PFSK-1 (cell line): ENCODE results near the gene SPRR4. TPM values are rescaled to one million over a fixed set of nuclear protein-coding genes. Genes with fewer than 3 reads are reported as not detected.

Experiments used
- FOXP2 ChIP-seq: optimal IDR thresholded peaks from 2 replicates; pipeline ENCODE3; 2011; ENCODE audit warnings: borderline replicate concordance, control low read depth, inconsistent platforms; ENCODE audit not compliant: insufficient read depth; ENCODE audit errors: extremely low read length, extremely low read depth
- POLR2AphosphoS5 ChIP-seq: IDR thresholded peaks from 2 replicates; pipeline ENCODE4 v1.6.1; 2012; ENCODE audit warnings: low read depth, mild to moderate bottlenecking, control low read depth, low read length, moderate library complexity
- SIN3A ChIP-seq: IDR thresholded peaks from 2 replicates; pipeline ENCODE4 v1.6.1; 2012; ENCODE audit warnings: mild to moderate bottlenecking, low read length, moderate library complexity, borderline replicate concordance; ENCODE audit not compliant: insufficient read depth
- TAF1 ChIP-seq: IDR thresholded peaks from 2 replicates; pipeline ENCODE4 v1.6.1; 2012; ENCODE audit warnings: low read length, control low read depth, borderline replicate concordance; ENCODE audit not compliant: insufficient read depth
- polyA plus RNA-seq: library from polyadenylated mRNA; unstranded; fragments of >200 nt; gene quantifications from one replicate; pipeline ENCODE4 v1.2.1, GENCODE V29; 2012; ENCODE audit warnings: low read depth, missing spikeins; ENCODE audit not compliant: insufficient read length
- TF ChIP-seq, protein P1 (sequence below), 2 experiments: IDR thresholded peaks; 2 replicates each; pipeline versions ENCODE4 v1.6.1 to v1.8.0; 2011 to 2012; ENCODE audit warnings: low read depth in 2 of 2, low read length in 2 of 2, control low read depth in 1 of 2, inconsistent platforms in 1 of 2, mild to moderate bottlenecking in 1 of 2, moderate library complexity in 1 of 2; ENCODE audit not compliant: insufficient read depth in 1 of 2

Gene SPRR4
- polyA plus RNA-seq, result not detected

GRCh38 chr1:152970495-152970894 is at the start of gene SPRR4:
Gene SPRR4, plus strand, starts transcription at chr1:152970648. Its CDS starts 1,243 bp downstream, at chr1:152971891.
- TF ChIP-seq POLR2AphosphoS5, result no peak
- TF ChIP-seq, protein P1, sequence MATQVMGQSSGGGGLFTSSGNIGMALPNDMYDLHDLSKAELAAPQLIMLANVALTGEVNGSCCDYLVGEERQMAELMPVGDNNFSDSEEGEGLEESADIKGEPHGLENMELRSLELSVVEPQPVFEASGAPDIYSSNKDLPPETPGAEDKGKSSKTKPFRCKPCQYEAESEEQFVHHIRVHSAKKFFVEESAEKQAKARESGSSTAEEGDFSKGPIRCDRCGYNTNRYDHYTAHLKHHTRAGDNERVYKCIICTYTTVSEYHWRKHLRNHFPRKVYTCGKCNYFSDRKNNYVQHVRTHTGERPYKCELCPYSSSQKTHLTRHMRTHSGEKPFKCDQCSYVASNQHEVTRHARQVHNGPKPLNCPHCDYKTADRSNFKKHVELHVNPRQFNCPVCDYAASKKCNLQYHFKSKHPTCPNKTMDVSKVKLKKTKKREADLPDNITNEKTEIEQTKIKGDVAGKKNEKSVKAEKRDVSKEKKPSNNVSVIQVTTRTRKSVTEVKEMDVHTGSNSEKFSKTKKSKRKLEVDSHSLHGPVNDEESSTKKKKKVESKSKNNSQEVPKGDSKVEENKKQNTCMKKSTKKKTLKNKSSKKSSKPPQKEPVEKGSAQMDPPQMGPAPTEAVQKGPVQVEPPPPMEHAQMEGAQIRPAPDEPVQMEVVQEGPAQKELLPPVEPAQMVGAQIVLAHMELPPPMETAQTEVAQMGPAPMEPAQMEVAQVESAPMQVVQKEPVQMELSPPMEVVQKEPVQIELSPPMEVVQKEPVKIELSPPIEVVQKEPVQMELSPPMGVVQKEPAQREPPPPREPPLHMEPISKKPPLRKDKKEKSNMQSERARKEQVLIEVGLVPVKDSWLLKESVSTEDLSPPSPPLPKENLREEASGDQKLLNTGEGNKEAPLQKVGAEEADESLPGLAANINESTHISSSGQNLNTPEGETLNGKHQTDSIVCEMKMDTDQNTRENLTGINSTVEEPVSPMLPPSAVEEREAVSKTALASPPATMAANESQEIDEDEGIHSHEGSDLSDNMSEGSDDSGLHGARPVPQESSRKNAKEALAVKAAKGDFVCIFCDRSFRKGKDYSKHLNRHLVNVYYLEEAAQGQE (IDR thresholded peaks at IDR 0.05; ENCODE audit: insufficient read depth in 1 of 2, low read depth in 2 of 2, low read length in 2 of 2), result no peak

- TF ChIP-seq POLR2AphosphoS5, result no peak
- TF ChIP-seq TAF1, result no peak
- TF ChIP-seq FOXP2, result no peak
- TF ChIP-seq SIN3A, result no peak
- TF ChIP-seq, protein P1 (IDR thresholded peaks at IDR 0.05; ENCODE audit: insufficient read depth in 1 of 2, low read depth in 2 of 2, low read length in 2 of 2), result no peak
These were observed 46.3 kb upstream of the SPRR4 start for GRCh38 chr1:152924191-152924590.

- TF ChIP-seq, protein P1 (IDR thresholded peaks at IDR 0.05; ENCODE audit: insufficient read depth in 1 of 2, low read depth in 2 of 2, low read length in 2 of 2), result no peak
- no peak for TF ChIP-seq FOXP2
- TF ChIP-seq TAF1, result no peak
- TF ChIP-seq SIN3A, result no peak
- no peak for TF ChIP-seq POLR2AphosphoS5
These were observed 44.4 kb upstream of the SPRR4 start for GRCh38 chr1:152926091-152926490.

DNA sequence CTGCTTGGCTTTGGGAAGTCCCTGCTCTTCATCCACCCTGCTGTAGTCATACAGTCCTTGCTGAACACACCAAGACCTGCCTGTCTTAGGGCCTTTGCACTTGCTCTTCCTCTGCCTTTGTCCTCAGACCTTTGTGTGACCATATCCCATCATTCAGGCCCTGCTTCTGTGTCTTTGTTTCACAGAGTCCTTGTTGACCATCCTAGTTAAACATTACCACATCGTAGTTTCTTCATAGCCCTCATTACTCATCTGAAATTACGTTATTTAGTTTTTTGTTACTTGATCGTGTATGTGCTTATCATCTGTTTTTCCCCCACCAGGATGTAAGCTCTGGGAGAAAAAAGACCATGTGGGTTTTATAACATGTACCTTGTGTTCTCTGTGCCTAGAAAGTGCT is 41.8 kb upstream of the SPRR4 start:
- TF ChIP-seq, protein P1 (IDR thresholded peaks at IDR 0.05; ENCODE audit: insufficient read depth in 1 of 2, low read depth in 2 of 2, low read length in 2 of 2), result no peak
- TF ChIP-seq SIN3A (no peak), TAF1 (no peak), FOXP2 (no peak), POLR2AphosphoS5 (no peak)

GRCh38 chr1:152932170-152932811 is 38.2 kb upstream of the SPRR4 start:
- TF ChIP-seq POLR2AphosphoS5 (no peak), TAF1 (no peak), FOXP2 (no peak), SIN3A (no peak)
- TF ChIP-seq, protein P1 (IDR thresholded peaks at IDR 0.05; ENCODE audit: insufficient read depth in 1 of 2, low read depth in 2 of 2, low read length in 2 of 2), result no peak
